ENCODE results near the gene SUSD4. TPM values are rescaled to one million over a fixed set of nuclear protein-coding genes. Genes with fewer than 3 reads are reported as not detected.

The SUSD4 gene
- total and polyA plus RNA-seq, 2 of the 4 experiments (the other 2 are of a cell fraction): 1.8 to 2.7 TPM

DNA sequence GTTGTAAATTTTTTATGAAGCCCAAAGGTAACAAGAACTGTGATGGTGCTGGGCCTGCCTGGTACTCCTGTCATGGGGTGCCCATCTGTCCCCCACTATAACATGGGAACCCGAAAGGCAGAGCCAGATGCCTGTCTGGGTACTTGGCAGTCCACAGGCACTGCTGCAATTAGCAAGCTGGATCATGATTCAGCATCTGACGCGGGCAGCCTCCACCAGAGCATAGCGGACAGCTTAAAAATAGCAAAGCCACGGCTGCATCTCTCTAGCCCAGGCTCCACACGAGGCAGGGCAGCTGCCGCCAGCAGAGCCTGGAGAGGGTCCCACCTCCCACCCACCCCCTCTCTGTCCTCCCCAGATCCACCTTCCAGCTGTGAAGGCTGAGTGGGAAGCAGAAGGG, 22.9 kb downstream of the SUSD4 start:
- DNase-seq: peak; percentile 56
- Histone ChIP-seq H3K56ac (ENCODE audit: extremely low read depth, insufficient read depth, low read length) (no peak overlapping the region), H2BK15ac (ENCODE audit: low read depth, low read length) (no peak overlapping the region), H2BK20ac (ENCODE audit: low read depth, low read length) (no peak overlapping the region), H3K9me3 (ENCODE audit: control insufficient read depth, insufficient read depth, low read length) (no peaks in the 10 kb centered on the region), H3K79me1 (ENCODE audit: low read depth in 1 of 2, low read length in 2 of 2) (no peaks in the 10 kb centered on the region), H3K9ac (ENCODE audit: low read depth, low read length) (no peak overlapping the region), H2AK9ac (replicated peaks; ENCODE audit: low read depth, low read length, poor library complexity) (no peak overlapping the region), H3K27me3 (ENCODE audit: control insufficient read depth, insufficient read depth, low read length) (peaks cover 30% of the 10 kb centered on the region), H3K14ac (replicated peaks; ENCODE audit: low read depth, low read length) (no peak overlapping the region), H2AFZ (replicated peaks; ENCODE audit: low read length, poor library complexity) (no peak overlapping the region), H3K36me3 (ENCODE audit: control insufficient read depth, insufficient read depth, low read length) (no peaks in the 10 kb centered on the region), H4K91ac (ENCODE audit: insufficient read depth, low read depth, low read length) (no peak overlapping the region), H3K18ac (ENCODE audit: low read depth, low read length) (no peak overlapping the region), H2BK5ac (ENCODE audit: low read depth, low read length, poor library complexity, severe bottlenecking) (no peak overlapping the region), H4K20me1 (ENCODE audit: insufficient read depth, low read length) (no peaks in the 10 kb centered on the region), H3K4me3 (ENCODE audit: insufficient read depth, low read depth, low read length) (no peak overlapping the region), H3K27ac (ENCODE audit: insufficient read depth, low read length) (no peak overlapping the region), H4K5ac (ENCODE audit: low read depth, low read length) (no peak overlapping the region), H2AK5ac (ENCODE audit: low read depth, low read length) (no peak overlapping the region), H3K4ac (ENCODE audit: low read depth, low read length) (no peak overlapping the region), H3K23ac (ENCODE audit: low read depth, low read length) (no peak overlapping the region), H3K4me1 (ENCODE audit: control insufficient read depth, insufficient read depth, low read length) (no peaks in the 10 kb centered on the region), H3K9me1 (ENCODE audit: insufficient read depth, low read length) (no peaks in the 10 kb centered on the region), H3K4me2 (ENCODE audit: low read depth, low read length) (no peak overlapping the region), H2BK120ac (ENCODE audit: low read depth, low read length) (no peak overlapping the region), H4K8ac (ENCODE audit: low read depth in 2 of 2, low read length in 2 of 2) (no peak overlapping the region)
- dilution Hi-C loops (cut with HindIII; ENCODE audit: low sequenced_read_pairs, unreplicated experiment): no loop called here
- ChIA-PET CTCF (interaction anchor here (0.6 to 1.0 kb wide), 2 partner anchors 12 to 199 kb away, joined by 3 read pairs; no protein-coding TSS in a partner anchor), POLR2A (ENCODE audit: unreplicated experiment) (no interaction called here)
- 42% methylated on average over 3 of the region's 7 CpGs; no CpG with 5 or more reads in 1 of the 2 experiments for whole genome bisulfite sequencing, 2 experiments (ENCODE audit: extremely low coverage in 2 of 2, insufficient read length in 1 of 2)
- intact Hi-C loops (cut with micrococcal nuclease): no loop called here
- in situ Hi-C loops (cut with MboI; ENCODE audit: low sequenced_read_pairs): no loop called here
- peak; percentile 77 for ATAC-seq (ENCODE audit: low read depth)
- TF ChIP-seq, protein P1, sequence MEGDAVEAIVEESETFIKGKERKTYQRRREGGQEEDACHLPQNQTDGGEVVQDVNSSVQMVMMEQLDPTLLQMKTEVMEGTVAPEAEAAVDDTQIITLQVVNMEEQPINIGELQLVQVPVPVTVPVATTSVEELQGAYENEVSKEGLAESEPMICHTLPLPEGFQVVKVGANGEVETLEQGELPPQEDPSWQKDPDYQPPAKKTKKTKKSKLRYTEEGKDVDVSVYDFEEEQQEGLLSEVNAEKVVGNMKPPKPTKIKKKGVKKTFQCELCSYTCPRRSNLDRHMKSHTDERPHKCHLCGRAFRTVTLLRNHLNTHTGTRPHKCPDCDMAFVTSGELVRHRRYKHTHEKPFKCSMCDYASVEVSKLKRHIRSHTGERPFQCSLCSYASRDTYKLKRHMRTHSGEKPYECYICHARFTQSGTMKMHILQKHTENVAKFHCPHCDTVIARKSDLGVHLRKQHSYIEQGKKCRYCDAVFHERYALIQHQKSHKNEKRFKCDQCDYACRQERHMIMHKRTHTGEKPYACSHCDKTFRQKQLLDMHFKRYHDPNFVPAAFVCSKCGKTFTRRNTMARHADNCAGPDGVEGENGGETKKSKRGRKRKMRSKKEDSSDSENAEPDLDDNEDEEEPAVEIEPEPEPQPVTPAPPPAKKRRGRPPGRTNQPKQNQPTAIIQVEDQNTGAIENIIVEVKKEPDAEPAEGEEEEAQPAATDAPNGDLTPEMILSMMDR (conservative IDR thresholded peaks at IDR 0.05; ENCODE audit: low read depth, low read length): no peak
- no peak for TF ChIP-seq CHD1 (IDR thresholded peaks at IDR 0.05; ENCODE audit: low read depth, low read length)
- TF ChIP-seq, protein P2, sequence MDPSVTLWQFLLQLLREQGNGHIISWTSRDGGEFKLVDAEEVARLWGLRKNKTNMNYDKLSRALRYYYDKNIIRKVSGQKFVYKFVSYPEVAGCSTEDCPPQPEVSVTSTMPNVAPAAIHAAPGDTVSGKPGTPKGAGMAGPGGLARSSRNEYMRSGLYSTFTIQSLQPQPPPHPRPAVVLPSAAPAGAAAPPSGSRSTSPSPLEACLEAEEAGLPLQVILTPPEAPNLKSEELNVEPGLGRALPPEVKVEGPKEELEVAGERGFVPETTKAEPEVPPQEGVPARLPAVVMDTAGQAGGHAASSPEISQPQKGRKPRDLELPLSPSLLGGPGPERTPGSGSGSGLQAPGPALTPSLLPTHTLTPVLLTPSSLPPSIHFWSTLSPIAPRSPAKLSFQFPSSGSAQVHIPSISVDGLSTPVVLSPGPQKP (IDR thresholded peaks at IDR 0.05; ENCODE audit: borderline replicate concordance, low read depth, low read length): no peak
- TF ChIP-seq, protein P3, sequence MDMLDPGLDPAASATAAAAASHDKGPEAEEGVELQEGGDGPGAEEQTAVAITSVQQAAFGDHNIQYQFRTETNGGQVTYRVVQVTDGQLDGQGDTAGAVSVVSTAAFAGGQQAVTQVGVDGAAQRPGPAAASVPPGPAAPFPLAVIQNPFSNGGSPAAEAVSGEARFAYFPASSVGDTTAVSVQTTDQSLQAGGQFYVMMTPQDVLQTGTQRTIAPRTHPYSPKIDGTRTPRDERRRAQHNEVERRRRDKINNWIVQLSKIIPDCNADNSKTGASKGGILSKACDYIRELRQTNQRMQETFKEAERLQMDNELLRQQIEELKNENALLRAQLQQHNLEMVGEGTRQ (IDR thresholded peaks at IDR 0.05; ENCODE audit: low read depth, low read length): no peak
- no peak for TF ChIP-seq CEBPB (IDR thresholded peaks at IDR 0.05; ENCODE audit: low read depth, low read length)
- no TSS peak for BruUV-seq (replicated peaks)
